GM21737 (cell line): ENCODE data around the gene B4GALT2.

Experiments
- ATAC-seq: cut with Tn5 transposase; IDR thresholded peaks from one replicate; pipeline ENCODE4 v1.9.1; 2021; ENCODE audit warnings: mild to moderate bottlenecking, moderate library complexity; ENCODE audit not compliant: unreplicated experiment

B4GALT2 gene

GRCh38 chr1:43978551-43979260 is at the start of gene B4GALT2:
TSS of gene B4GALT2 (plus strand) at chr1:43979210. CDS start at chr1:43981161, 1,951 bp downstream.
- no peak for ATAC-seq

GRCh38 chr1:43930168-43930948 is 48.7 kb upstream of the B4GALT2 start:
- ATAC-seq = no peak

GRCh38 chr1:43930949-43931275 is 48.1 kb upstream of the B4GALT2 start:
- ATAC-seq = no peak

- no peak for ATAC-seq
These were observed 47.0 kb upstream of the B4GALT2 start for GRCh38 chr1:43931711-43932660.

- ATAC-seq = no peak
These were observed 46.1 kb upstream of the B4GALT2 start for GRCh38 chr1:43932786-43933385.

- ATAC-seq = no peak
These were observed 45.5 kb upstream of the B4GALT2 start, which contains the start of gene ARTN for GRCh38 chr1:43933386-43934100. TSS of gene ARTN (plus strand) at chr1:43933801. CDS start at chr1:43935657, 1,856 bp downstream.

- ATAC-seq = no peak
These were observed 44.7 kb upstream of the B4GALT2 start for GRCh38 chr1:43934101-43934985.

- no peak for ATAC-seq
These were observed 44.1 kb upstream of the B4GALT2 start for GRCh38 chr1:43934986-43935324.

- no peak for ATAC-seq
These were observed 43.1 kb upstream of the B4GALT2 start for GRCh38 chr1:43935711-43936427.

- ATAC-seq = no peak
These were observed 42.4 kb upstream of the B4GALT2 start for GRCh38 chr1:43936431-43937151.

- ATAC-seq = no peak
These were observed 41.7 kb upstream of the B4GALT2 start for GRCh38 chr1:43937179-43937865.

GRCh38 chr1:43938383-43938782 is 40.6 kb upstream of the B4GALT2 start:
- no peak for ATAC-seq

- ATAC-seq = no peak
These were observed 40.0 kb upstream of the B4GALT2 start for GRCh38 chr1:43938892-43939587.

GRCh38 chr1:43942411-43942810 is 36.6 kb upstream of the B4GALT2 start:
- no peak for ATAC-seq

GRCh38 chr1:43944860-43945259 is 34.1 kb upstream of the B4GALT2 start:
- ATAC-seq = no peak

- ATAC-seq = no peak
These were observed 33.3 kb upstream of the B4GALT2 start for GRCh38 chr1:43945674-43946235.
